Hematopoietic multipotent progenitor cell treated with erythropoietin and hydrocortisone succinate and interleukin-3 and kit ligand, for 6 days (in vitro differentiated cells): ENCODE results near the gene RWDD1.
"Not testable (repeated sequence)": the region's sequence is repeated elsewhere in the genome, so short reads cannot be mapped to it uniquely, and the experiment has no call there.

Source experiments
- DNase-seq: peaks from one replicate; pipeline ENCODE4 v3.0.0-alpha.2; 2015

RWDD1 gene

DNA sequence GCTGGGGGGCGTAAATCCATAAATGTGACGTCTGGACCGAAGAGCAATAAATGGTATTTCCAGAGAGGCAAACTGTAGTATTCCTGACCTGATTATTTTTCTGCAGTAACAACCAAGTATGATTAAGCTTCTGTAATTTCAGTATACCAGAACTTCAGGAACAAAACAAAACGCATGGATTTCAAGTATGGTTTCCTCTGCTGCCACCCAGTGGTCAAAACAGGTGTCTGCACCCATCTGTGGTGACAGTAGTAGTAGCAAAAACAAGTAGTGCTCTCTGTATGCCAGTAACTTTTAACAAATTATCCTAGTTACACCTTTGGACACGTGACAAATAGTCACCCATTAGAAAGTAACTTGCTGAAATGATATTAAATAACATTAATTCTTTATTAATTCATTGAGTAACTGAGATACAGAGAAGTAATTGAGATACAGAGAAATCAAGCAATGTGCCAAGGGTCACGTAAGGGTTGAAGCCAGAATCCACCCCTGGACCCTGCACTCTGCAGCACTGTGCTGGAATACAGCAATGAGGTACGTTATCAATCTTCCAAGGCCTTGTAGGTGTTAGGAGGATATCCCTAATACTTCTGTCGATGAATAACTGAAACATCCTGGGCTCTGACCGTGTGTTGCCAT is 9.8 kb upstream of the RWDD1 start:
- peak; percentile 84 for DNase-seq

GRCh38 chr6:116562019-116562403 is 9.3 kb upstream of the RWDD1 start:
- no peak for DNase-seq

GRCh38 chr6:116562614-116563013 is 8.7 kb upstream of the RWDD1 start:
- peak; percentile 37 for DNase-seq

DNA sequence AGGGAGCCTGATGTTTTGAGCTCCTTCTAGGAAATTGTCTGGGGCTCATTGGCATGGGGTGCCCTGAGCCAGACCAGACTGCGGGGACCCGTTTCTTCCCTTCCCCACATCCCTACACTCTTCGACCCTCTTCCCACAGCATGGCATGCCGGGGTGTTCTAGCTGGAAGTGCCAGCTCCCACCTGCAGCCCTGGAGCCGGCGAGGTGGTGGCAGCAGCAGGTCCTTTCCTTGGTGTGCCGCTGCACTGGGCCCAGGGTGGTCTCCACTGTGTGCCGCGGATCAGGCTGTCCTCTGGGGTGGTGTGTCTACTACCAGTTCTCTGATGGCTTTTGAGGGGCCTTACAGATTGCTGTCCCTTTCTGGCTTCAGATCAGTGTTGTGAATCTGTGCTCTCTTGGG is 7.5 kb upstream of the RWDD1 start:
- no peak for DNase-seq

DNA sequence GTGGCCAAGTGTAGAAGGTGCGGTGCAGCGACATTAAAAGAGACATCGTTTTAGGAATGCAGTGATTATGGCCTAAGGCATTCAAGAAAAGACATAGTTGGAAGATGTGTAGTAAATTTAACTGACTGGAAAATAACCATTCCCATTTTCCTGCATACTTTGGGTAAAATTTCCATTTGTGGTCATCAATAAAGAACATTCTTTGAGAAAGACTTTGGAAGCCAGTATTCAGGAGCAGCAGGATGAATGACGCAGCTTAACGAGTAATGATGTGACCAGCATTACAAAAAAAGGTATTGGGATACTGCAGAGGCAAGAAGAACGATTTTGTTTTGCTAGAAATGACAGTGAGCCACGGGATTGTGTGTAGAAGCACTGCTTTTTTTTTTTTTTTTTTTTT is 7.0 kb upstream of the RWDD1 start:
- DNase-seq = no peak

- peak; percentile 23 for DNase-seq
Observed at GRCh38 chr6:116564921-116565872, 6.1 kb upstream of the RWDD1 start.

- no peak for DNase-seq
Observed at GRCh38 chr6:116568111-116568510, 3.2 kb upstream of the RWDD1 start.

DNA sequence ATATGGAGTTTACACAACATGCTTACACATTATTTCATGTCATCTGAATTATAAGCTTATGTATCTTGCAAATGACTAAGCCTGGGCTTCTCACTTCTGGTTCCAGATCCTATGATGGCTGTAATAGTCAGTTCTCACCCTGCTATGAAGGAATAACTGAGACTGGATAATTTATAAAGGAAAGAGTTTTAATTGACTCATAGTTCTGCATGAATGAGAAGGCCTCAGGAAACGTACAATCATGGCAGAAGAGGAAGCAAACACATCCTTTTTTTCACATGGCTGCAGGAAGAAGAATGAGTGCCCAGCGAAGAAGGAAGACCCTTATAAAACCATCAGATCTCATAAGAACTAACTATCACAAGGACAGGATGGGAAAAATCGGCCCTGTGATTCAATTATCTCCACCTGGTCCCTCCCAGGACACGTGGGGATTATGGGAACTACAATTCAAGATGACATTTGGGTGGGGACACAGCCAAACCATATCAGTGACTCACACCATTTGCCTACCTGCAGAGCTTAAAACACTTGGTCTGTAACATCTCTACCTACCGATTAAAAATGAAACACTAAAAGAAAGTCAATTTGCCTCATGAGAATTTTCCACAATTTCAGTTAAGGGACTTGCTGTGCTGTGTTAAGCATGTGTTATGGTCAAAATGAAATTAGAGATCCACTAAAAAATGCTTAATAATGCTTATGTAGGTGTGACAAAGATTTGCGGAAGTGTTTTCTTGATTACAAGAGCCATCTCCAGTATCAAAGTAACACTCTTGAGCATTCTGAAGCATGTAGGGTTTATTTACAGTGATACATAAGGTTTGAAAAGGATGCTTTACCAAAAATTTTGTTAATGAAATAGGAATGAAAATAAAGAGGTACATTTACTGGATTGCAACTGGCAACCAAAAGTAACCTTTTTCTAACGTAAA is 2.2 kb upstream of the RWDD1 start:
- DNase-seq = no peak

DNA sequence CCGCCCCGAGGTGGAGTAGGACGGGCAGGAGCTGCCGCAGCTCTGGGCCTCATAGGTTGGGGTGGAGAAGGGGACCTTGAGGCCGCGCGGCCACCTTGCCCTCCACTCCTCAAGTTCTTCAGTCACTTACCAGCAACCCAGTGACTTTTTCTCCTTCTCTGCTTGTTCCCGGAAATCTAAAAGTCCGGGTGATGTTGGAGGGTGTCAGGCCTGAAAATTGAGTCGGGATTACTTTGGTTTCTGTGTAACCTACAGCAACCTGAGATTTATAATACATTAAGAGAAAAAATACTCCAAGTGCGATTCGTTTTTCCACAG is 338 bp downstream of the RWDD1 start:
- no peak for DNase-seq

- DNase-seq = peak; percentile 56
Observed at GRCh38 chr6:116572162-116572561, 858 bp downstream of the RWDD1 start.

- DNase-seq = no peak
Observed at GRCh38 chr6:116575227-116575626, 3.9 kb downstream of the RWDD1 start.

DNA sequence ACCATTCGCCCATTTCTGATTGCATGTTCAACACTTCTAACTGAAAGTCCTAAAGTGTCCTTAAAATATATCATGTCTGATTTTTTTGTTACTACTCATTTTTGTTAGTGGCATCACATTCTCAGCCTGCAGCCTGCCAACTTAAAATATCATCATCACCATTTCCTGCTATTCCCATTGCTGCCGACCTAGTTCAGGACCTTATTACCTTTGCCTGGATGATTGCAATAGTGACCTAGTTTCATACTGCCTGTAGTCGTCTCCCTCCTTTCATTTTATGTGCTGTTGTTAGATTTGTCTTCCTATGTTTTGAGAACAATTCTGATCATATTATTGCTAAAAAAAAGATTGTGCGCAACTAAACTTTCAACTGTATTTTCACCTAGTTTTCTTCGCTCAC is 6.2 kb downstream of the RWDD1 start:
- no peak for DNase-seq

GRCh38 chr6:116578335-116578734 is 7.0 kb downstream of the RWDD1 start:
- no peak for DNase-seq

DNA sequence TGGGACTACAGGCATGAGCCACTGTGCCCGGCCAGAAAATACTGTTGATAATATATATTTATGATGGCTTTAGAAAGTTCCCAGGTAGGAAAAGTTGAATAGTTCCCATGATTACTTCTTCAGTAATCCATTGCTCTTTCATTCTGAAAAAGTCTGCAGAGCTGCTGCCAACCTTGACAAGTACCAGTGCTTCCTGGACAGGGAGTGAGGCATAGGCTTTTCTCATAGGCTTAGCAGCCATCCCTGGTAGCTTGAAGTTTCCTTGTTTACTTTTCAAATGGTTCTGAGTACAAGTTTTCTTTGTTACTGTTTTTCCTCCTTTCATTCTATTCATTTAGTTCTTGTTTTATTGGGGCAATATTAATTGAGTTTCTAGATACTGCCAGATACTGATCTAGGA is 7.8 kb downstream of the RWDD1 start:
- DNase-seq = no peak

DNA sequence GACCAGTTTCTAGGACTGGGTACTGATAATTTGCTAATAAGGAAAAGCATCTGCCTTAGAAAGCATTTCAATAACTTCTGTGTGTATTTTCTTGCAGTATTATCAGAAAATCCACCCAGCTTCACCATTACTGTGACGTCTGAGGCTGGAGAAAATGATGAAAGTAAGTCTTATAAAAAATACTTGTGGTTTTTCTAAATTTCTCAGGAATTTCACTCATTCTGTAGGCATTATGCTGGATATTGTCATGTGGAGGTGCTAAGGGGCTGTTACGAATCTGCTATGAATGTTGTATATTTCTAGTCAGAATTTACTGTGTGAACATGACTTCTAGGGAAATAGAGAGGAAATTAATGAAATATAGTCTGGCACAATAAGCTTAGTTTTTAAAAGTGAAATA is 8.9 kb downstream of the RWDD1 start:
- no peak for DNase-seq

GRCh38 chr6:116586276-116586675 is 15.0 kb downstream of the RWDD1 start:
- no peak for DNase-seq

GRCh38 chr6:116586738-116587137 is 15.4 kb downstream of the RWDD1 start:
- no peak for DNase-seq

GRCh38 chr6:116595247-116595646 is 23.9 kb downstream of the RWDD1 start:
- no peak for DNase-seq

GRCh38 chr6:116596815-116597214 is 25.5 kb downstream of the RWDD1 start:
- DNase-seq = peak; percentile 66

DNA sequence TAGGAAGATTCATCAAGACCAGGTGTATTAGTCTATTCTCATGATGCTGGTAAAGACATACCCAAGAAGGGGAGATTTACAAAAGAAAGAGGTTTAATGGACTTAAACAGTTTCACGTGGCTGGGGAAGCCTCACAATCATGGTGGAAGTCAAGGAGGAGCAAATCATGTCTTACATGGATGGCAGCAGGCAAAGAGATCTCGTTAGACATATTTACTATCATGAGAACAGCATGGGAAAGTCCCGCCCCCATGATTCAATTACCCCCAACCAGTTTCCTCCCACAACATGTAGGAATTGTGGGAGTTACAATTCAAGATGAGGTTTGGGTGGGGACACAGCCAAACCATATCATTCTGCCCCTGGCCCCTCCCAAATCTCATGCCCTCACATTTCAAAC is 32.6 kb downstream of the RWDD1 start:
- DNase-seq = not testable (repeated sequence)

DNA sequence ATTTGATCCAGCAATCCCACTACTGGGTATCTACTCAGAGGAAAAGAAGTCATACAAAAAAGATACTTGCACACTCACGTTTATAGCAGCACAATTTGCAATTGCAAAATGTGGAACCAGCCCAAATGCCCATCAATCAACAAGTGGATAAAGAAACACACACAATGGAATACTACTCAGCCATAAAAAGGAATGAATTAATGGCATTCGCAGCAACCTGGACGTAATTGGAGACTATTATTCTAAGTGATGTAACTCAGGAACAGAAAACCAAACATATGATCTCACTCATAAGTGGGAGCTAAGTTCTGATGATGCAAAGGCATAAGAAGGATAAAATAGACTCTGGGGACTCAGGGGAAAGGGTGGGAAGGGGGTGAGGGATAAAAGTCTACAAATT is 33.6 kb downstream of the RWDD1 start:
- DNase-seq = not testable (repeated sequence)

DNA sequence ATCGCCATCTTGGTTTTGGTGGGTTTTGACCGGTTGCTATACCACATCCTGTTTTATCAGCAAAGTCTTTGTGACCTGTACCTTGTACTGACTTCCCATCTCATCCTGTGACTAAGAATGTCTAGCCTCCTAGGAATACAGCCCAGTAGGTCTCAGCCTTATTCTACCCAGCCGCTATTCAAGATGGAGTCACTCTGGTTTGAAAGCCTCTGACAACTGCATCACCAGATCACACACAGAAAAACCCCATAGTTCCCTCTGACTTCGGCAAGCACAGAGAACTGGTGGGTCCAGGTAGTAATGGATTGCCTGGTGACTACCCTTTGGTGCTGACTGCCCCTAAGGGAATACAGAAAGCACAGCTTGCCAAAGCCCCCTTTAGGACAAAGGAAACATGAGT is 34.6 kb downstream of the RWDD1 start:
- no peak for DNase-seq

DNA sequence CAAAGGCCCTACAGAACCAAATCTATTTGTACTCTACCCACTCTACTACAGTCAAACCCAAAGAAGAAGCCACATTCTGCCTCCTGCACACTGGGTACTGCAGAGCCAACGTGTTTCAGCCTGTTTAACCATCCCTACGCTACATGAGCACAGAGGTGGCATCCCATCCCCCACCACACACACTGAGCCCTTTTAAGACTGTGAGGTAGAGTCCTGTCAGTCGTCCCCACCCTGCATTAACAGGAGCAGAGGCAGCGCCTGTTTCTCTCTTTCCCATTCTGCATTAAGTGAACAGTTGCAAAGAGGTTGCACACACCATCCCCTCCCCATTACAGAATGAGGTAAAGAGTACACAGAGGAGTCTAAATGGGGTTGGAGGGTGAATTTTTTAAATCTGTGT is 39.8 kb downstream of the RWDD1 start:
- no peak for DNase-seq
